Measurements from ENCODE around the gene NFE2L2.

- TF ChIP-seq CTCF (IDR thresholded peaks at IDR 0.05) (no peak), POLR2A (IDR thresholded peaks at IDR 0.05) (no peak)
Observed at GRCh38 chr2:177221970-177222369, 42.6 kb downstream of the NFE2L2 start.

Measured in sigmoid colon (tissue), 3 donors.